Measurements from ENCODE around the gene CCDC134.

The CCDC134 gene

DNA sequence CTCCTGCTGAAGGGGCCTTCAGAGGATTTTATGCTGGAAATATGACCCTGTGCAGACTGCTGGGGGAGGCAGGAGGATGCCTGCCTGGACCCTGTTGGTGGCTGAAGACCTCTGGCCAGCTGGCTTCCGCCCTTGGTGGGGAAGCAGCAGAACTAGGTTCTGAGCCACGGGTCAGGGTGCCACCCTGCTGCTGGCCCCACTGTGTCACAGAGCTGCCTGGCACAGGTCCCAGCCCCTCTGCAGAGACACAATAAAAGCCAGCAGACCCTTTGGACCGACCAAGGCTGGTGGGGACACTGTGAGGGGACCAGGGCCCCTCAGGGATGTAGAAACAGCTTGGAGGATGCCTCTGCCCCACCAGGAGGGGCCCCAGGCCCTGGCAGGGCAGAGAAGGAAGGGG is 25.5 kb downstream of the CCDC134 start:
- Histone ChIP-seq H3K36me3 (ENCODE audit: control insufficient read depth, insufficient read depth, low read length) (peaks cover 15% of the 10 kb centered on the region), H3K9me3 (ENCODE audit: control insufficient read depth, insufficient read depth, low read depth, low read length) (no peaks in the 10 kb centered on the region), H3K9ac (ENCODE audit: low read length) (no peak overlapping the region), H3K4me3 (ENCODE audit: low read depth, low read length) (no peak overlapping the region), H3K27me3 (ENCODE audit: control insufficient read depth, insufficient read depth, low read length) (no peaks in the 10 kb centered on the region), H3K27ac (ENCODE audit: low read depth, low read length) (peak overlapping the region; percentile 5; the same call in 1 of the 2 replicates), H3K4me1 (ENCODE audit: control insufficient read depth, insufficient read depth, low read length) (peaks cover 51% of the 10 kb centered on the region)

DNA sequence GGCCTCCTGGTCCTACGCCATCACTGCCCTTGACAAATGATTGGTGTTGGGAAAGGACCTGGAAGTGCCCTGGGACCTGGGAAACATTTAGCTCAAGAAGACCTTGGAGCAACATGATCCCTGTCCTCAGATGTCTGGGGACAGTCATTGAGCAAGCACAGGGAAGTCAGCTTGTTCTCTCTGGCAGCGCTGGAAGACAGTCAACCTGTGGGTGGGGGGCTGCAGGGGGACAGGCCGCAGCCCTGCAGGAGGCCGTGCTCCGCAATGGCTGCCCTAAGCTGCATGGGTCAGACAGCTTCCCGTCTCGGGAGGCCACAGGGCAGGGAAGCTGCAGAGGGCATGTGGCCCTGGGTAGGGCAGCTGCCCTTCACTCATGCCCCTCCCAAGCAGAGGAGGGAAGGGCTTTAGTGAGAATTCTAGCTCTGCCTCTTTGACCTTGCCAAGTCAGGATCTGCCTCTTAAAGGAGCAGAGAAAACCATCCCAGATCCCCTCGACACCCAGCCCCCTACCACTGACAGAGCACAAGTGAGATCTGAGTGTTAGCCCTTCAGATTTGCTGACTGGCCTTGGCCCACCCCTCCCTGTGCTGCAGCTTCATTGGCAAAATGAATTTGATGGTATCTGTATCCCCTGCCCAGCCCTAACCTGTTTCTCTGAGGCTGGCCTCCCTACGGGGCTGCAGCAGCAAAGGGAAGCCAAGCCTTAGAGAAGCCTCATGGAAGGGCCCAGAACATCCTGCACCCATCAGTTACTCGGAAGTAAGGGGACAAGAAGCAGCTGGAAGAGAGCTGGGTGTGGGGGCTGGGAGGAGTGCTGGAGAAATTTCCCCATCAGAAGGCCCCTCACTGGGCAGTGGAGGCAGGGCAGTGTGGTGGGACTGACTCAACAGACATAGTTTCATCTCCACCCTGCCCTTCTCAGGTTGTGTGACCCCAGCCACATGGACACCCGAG is 26.2 kb downstream of the CCDC134 start:
- no peak overlapping the region for H3K9ac ChIP-seq (ENCODE audit: low read length)
- peak overlapping the region; percentile 5; the same call in 1 of the 2 replicates for H3K27ac ChIP-seq (ENCODE audit: low read depth, low read length)
- no peaks in the 10 kb centered on the region for H3K9me3 ChIP-seq (ENCODE audit: control insufficient read depth, insufficient read depth, low read depth, low read length)
- peaks cover 15% of the 10 kb centered on the region for H3K36me3 ChIP-seq (ENCODE audit: control insufficient read depth, insufficient read depth, low read length)
- no peak overlapping the region for H3K4me3 ChIP-seq (ENCODE audit: low read depth, low read length)
- H3K4me1 ChIP-seq (ENCODE audit: control insufficient read depth, insufficient read depth, low read length): peaks cover 47% of the 10 kb centered on the region
- no peaks in the 10 kb centered on the region for H3K27me3 ChIP-seq (ENCODE audit: control insufficient read depth, insufficient read depth, low read length)

DNA sequence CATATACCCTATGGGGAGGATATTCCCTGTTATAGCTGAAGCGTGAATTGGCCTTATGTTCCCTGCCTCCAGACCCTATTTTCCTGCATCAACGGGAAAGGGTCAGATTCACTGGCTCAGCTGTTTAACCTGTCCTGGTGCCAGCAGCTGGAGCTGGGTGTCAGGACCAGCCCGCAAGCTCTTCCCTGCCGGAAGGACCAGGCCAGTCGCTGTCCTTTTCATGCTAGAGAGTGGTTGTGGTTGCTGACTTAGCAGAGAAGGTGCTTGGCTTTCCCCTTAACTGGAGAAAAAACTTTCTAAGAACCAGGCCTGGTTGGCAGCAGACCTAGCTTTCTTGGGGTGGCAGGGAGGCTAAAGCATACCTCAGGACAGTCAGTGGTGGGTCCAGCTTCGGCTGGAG is 27.2 kb downstream of the CCDC134 start:
- Histone ChIP-seq H3K36me3 (ENCODE audit: control insufficient read depth, insufficient read depth, low read length) (peaks cover 15% of the 10 kb centered on the region), H3K27me3 (ENCODE audit: control insufficient read depth, insufficient read depth, low read length) (no peaks in the 10 kb centered on the region), H3K9ac (ENCODE audit: low read length) (no peak overlapping the region), H3K4me3 (ENCODE audit: low read depth, low read length) (no peak overlapping the region), H3K4me1 (ENCODE audit: control insufficient read depth, insufficient read depth, low read length) (peaks cover 47% of the 10 kb centered on the region), H3K9me3 (ENCODE audit: control insufficient read depth, insufficient read depth, low read depth, low read length) (no peaks in the 10 kb centered on the region), H3K27ac (ENCODE audit: low read depth, low read length) (no peak overlapping the region)

GRCh38 chr22:41828516-41828915 is 28.0 kb downstream of the CCDC134 start:
- Histone ChIP-seq H3K9ac (ENCODE audit: low read length) (no peak overlapping the region), H3K9me3 (ENCODE audit: control insufficient read depth, insufficient read depth, low read depth, low read length) (no peaks in the 10 kb centered on the region), H3K4me1 (ENCODE audit: control insufficient read depth, insufficient read depth, low read length) (peaks cover 46% of the 10 kb centered on the region), H3K27ac (ENCODE audit: low read depth, low read length) (no peak overlapping the region), H3K36me3 (ENCODE audit: control insufficient read depth, insufficient read depth, low read length) (peaks cover 15% of the 10 kb centered on the region), H3K27me3 (ENCODE audit: control insufficient read depth, insufficient read depth, low read length) (no peaks in the 10 kb centered on the region), H3K4me3 (ENCODE audit: low read depth, low read length) (no peak overlapping the region)

DNA sequence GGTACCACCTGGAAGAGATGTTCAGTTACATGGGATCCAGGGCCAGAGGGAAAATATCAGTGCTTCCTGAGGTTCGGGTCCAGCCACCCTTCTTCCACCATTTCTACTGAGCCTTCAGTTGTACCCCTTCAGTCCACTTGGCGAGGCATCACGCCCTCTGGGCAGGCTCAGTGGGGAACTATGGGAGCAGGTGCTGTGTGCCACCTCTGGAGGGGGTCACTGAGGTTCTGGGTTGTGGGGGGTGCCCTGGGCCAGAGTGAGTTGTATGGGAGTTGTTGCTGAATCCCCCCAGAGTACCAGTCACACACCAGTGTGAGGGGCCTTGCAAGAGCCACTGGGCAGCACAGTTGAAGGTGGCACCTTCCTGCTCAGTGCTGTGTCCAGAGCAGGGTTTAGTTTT is 29.7 kb downstream of the CCDC134 start:
- Histone ChIP-seq H3K9ac (ENCODE audit: low read length) (no peak overlapping the region), H3K27me3 (ENCODE audit: control insufficient read depth, insufficient read depth, low read length) (no peaks in the 10 kb centered on the region), H3K4me3 (ENCODE audit: low read depth, low read length) (no peak overlapping the region), H3K36me3 (ENCODE audit: control insufficient read depth, insufficient read depth, low read length) (peaks cover 18% of the 10 kb centered on the region), H3K4me1 (ENCODE audit: control insufficient read depth, insufficient read depth, low read length) (peaks cover 43% of the 10 kb centered on the region), H3K27ac (ENCODE audit: low read depth, low read length) (no peak overlapping the region), H3K9me3 (ENCODE audit: control insufficient read depth, insufficient read depth, low read depth, low read length) (no peaks in the 10 kb centered on the region)

DNA sequence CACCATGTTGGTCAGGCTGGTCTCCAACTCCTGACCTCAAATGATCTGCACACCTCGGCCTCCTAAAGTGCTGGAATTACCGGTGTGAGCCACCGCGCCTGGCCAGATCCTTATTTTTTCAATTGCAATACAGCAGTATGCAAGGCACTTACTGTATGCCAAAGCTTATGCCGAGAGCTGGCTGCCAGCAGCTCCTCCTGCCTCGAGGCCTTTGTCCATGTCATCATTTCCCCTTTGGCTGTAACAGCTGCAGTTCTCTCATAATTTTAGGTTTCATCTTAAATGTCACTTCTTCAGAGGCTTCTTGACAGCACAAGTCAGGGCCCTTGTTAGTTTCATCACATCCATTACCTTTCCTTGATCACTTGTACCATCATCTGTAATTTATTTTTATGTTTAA is 30.9 kb downstream of the CCDC134 start:
- no peaks in the 10 kb centered on the region for H3K9me3 ChIP-seq (ENCODE audit: control insufficient read depth, insufficient read depth, low read depth, low read length)
- peak overlapping the region; percentile 85; the same call in 1 of the 2 replicates for H3K27ac ChIP-seq (ENCODE audit: low read depth, low read length)

GRCh38 chr22:41831828-41832552 is 31.5 kb downstream of the CCDC134 start:
- Histone ChIP-seq H3K4me3 (ENCODE audit: low read depth, low read length) (peak overlapping the region; percentile 83), H3K36me3 (ENCODE audit: control insufficient read depth, insufficient read depth, low read length) (peaks cover 19% of the 10 kb centered on the region), H3K27ac (ENCODE audit: low read depth, low read length) (peak overlapping the region; percentile 85), H3K4me1 (ENCODE audit: control insufficient read depth, insufficient read depth, low read length) (peaks cover 27% of the 10 kb centered on the region), H3K9ac (ENCODE audit: low read length) (peak overlapping the region; percentile 85), H3K27me3 (ENCODE audit: control insufficient read depth, insufficient read depth, low read length) (no peaks in the 10 kb centered on the region), H3K9me3 (ENCODE audit: control insufficient read depth, insufficient read depth, low read depth, low read length) (no peaks in the 10 kb centered on the region)

More for the DNA sequence above, 30.9 kb downstream of the CCDC134 start:
- Histone ChIP-seq H3K27me3 (ENCODE audit: control insufficient read depth, insufficient read depth, low read length) (no peaks in the 10 kb centered on the region), H3K4me3 (ENCODE audit: low read depth, low read length) (no peak overlapping the region), H3K9ac (ENCODE audit: low read length) (no peak overlapping the region), H3K4me1 (ENCODE audit: control insufficient read depth, insufficient read depth, low read length) (peaks cover 33% of the 10 kb centered on the region), H3K36me3 (ENCODE audit: control insufficient read depth, insufficient read depth, low read length) (peaks cover 16% of the 10 kb centered on the region)

- peak within 1 kb of the TSS; percentile 86 for H3K27ac ChIP-seq (ENCODE audit: low read depth, low read length)
- peaks cover 21% of the 10 kb centered on the region for H3K36me3 ChIP-seq (ENCODE audit: control insufficient read depth, insufficient read depth, low read length)
- no peaks in the 10 kb centered on the region for H3K9me3 ChIP-seq (ENCODE audit: control insufficient read depth, insufficient read depth, low read depth, low read length)
- H3K9ac ChIP-seq (ENCODE audit: low read length): peak within 1 kb of the TSS; percentile 92
- H3K4me3 ChIP-seq (ENCODE audit: low read depth, low read length): peak within 1 kb of the TSS; percentile 83
- no peaks in the 10 kb centered on the region for H3K27me3 ChIP-seq (ENCODE audit: control insufficient read depth, insufficient read depth, low read length)
- peaks cover 19% of the 10 kb centered on the region for H3K4me1 ChIP-seq (ENCODE audit: control insufficient read depth, insufficient read depth, low read length)
Observed at GRCh38 chr22:41832553-41833368, 32.3 kb downstream of the CCDC134 start, which contains the start of gene SREBF2. Gene SREBF2 (plus strand): TSS chr22:41833105. CDS start chr22:41833271, 166 bp downstream.

- Histone ChIP-seq H3K27me3 (ENCODE audit: control insufficient read depth, insufficient read depth, low read length) (no peaks in the 10 kb centered on the region), H3K9ac (ENCODE audit: low read length) (peak overlapping the region; percentile 92), H3K9me3 (ENCODE audit: control insufficient read depth, insufficient read depth, low read depth, low read length) (no peaks in the 10 kb centered on the region), H3K4me3 (ENCODE audit: low read depth, low read length) (peak overlapping the region; percentile 83), H3K27ac (ENCODE audit: low read depth, low read length) (peak overlapping the region; percentile 86; the same call in 1 of the 2 replicates), H3K4me1 (ENCODE audit: control insufficient read depth, insufficient read depth, low read length) (peaks cover 12% of the 10 kb centered on the region), H3K36me3 (ENCODE audit: control insufficient read depth, insufficient read depth, low read length) (peaks cover 26% of the 10 kb centered on the region)
Observed at GRCh38 chr22:41833369-41834004, 33.0 kb downstream of the CCDC134 start.
